C1 segment of cervical spinal cord (tissue), 14 donors: ENCODE results near the gene JMJD6.
A peak's percentile ranks its signal among the peaks of the same experiment; 100 is the strongest.

Experiments
- DNase-seq, 14 donors: peaks; one replicate each; lab custom pipeline; 2025; lab: John Stamatoyannopoulos, UW

The JMJD6 gene

DNA sequence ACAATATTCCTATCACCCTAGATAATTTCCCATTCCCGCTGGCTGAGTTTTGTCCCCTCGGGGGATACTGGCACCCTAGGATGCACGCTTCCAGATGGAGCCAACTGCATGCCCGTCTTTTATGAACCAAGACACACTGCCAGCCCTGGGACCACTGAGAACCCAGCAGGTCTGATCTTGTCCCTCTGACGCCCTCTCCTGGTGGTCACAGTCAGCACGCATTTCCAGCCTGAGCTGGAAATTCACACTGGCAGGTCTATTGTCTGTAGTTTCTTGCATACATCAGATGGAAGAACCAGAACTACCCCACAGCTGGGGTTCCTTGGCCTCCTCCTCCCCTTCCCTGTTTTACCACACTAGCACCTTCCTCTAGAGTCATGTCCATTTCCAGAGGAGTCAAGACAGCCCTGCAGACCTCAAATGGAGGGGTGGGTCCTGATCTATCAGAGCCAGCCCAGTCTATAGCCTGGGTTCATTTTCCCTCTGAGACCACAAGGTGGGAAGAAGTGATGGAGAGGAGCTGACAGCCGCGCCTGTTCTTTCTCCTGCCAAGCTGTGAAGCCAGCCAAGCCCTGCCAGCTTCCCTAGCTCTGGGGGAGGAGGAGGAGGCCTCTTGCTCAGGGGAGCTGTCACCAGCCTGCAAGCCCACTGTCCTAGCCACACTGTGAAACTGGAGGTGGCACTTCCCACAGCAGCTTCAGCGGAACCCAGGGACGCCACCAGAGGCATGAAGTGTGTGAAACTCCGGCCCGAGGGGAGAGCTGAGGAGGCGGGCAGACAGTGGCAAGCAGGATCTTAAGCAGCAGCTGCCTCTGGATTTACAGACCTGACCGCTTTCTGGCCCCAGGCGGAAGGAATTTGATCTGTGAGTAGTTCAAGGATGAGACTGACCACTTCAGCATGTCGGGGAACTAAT is 44.9 kb downstream of the JMJD6 start:
- peak in 10 of 14 donors; percentile 17 to 62 (median 30) for DNase-seq

DNA sequence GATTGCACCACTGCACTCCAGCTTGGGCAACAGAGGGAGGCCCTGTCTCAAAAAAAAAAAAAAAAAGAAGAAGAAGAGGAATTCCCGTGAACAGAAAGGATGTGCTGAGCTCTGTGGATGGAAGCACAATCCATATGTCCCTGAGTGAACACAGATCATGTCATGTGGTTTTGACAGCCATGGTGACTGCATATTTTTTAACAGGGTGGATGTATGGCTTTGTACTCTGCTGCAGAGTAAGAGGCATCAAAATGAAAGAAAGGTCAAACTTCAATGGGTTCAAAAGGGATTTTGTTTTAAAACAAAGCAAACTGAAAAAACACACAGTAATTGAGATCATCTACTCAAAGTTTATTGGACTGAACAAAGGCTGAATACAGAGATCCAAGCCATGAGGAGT is 47.2 kb downstream of the JMJD6 start:
- no peak for DNase-seq

DNA sequence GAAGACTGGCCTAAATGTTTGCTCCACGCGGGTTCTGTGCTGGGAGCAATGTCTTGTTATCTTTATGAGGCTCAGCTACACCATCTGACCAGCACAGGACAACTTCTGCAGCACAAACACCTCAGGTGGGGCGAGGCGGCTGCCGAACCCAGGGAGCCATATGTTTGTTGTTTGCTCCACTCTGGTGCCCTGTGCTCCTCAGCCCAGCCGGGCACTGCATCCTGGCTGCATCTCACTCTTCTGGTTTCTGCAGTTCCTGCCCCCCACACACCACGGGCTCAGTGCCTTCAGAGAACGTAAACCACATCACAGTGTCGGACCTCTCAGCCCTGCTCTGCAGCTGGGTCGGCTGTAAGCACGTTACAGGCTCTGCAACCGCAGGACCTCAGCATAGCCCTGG is 48.1 kb downstream of the JMJD6 start:
- peak in 1 of 14 donors; percentile 62 for DNase-seq

DNA sequence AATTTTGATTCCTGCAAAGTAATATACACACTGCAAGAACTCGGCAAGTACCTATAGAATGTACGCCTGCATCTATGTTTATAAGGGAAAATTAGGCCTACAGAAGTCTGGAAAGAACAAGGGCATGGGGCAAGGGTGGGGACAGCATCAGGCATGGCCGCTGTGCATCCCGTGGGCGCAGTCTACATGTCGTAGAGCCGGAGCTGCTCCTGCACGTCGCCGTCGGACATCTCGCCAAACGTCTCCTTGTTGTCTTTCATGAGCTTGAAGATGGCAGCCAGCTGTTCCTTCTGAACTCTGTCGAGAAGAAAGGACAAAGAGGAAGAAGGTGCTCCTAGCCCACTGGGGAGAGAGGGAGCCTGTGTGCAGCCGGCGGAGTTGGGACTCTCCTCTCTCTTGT is 49.0 kb downstream of the JMJD6 start:
- no peak for DNase-seq

DNA sequence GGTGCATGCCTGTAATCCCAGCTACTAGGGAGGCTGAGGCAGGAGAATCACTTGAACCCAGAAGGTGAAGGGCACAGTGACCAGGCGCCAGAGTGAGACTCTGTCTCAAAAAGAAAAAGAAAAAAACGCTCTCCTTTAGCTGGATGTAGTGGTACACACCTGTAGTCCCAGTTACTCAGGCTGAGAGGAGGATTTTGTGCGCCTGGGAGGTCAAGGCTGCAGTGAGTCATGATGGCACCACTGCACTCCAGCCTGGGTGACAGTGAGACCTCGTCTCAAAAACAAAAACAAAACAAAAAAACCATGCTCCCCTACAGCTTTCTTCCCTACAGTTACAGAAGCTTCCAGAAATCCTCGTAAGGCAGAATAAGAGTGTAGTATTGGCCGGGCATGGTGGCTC is 49.8 kb downstream of the JMJD6 start:
- no peak for DNase-seq

DNA sequence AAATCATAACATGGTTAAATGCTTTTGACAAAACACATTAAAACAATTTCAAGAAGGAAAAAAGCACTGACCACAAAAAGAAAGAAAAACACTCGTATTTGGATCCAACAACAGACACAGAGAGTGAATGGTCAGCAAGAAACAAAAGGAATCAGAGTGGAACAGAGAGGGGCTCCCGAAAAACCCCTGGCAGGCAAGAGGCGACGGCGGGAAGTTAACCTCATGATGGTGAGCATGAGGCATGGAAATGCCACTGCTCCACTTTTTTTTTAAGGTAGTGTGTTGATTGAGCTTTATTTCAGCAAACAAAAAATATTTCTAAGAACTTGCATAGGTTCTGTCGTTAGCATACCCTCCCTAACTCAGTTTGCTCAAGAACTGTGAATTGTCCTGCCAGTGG is 50.8 kb downstream of the JMJD6 start:
- DNase-seq = no peak

DNA sequence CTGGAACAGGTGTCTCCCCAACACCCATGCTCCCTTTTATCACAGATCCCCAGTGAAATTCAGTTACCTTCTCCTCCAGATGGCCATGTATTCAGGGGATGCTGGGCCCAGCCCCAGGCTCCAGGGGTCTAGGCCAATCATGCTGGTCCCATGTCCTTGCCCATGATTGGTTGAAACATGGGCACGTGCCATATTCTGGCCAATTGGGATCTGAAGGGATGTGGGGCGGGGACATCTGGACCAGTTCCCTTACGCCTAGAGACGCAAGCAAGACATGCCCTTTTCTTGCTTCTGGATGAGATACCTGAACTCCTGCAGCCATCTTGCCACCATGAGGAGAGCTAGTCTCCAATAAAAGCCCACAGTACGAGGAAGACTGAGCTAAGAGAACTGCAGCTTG is 51.8 kb downstream of the JMJD6 start:
- DNase-seq = no peak

DNA sequence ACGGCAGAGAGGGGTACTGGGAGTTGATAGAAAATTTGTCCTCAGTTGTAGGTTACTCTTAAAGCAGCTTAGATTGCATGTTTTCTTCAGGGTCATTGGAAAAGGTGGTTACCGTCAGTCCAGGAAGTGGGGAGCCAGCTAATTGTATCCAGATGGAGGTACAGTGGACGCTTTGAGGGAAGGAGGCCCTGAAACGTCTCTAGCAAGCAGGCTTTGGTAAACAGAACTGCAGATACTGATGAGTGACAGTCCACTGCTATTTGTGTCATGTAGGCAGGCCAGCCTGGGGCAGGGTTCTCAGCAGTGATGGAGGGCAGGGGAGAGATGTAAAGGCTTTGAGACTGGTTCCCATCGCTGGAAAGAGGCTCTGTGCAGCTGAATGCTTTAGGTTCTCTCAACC is 52.7 kb downstream of the JMJD6 start:
- DNase-seq = no peak

DNA sequence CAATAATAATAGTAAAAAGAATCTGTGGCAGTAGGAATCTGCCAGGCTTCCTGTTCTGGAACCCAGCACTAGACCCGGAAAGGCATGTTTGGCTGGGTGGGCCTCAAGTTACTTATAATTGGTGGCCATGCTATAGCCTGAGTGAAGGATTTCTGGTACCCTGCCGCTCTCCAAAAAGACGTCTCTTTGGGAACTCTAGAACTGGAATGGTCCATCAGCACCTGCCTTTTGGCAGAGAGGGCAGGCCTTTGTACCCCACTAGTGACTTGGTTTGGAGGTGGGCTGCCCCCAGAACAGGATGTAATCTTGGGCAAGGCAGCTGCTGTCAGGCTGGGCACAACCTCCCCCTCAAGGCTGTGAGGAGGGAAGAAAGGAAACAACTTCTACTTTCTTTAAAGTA is 53.5 kb downstream of the JMJD6 start:
- no peak for DNase-seq

DNA sequence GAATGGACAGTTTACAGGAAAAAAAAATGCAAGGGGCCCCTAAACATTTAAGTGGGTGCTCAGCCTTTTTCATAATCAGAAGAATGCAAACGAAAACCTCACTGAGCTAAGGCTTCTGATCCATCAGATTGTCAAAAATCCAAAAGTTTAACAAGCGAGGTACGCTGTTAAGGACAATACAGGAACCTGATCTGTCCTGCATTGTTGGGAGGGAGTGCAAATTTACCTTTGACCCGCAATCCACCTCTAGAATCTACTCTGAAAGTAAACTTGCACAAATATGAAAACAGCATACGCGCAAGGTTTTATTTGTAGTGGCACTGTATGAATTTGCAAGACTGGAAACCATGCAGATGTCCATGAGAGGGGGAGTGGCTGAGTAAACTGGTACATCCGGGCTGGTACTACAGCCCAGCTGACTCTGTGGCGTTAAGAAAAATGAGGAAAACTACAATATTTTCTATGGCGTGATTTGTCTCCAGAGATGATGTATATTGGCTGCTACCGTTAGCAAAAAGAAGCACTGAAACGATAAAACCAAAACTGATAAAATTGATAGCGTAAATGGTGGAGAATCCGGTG is 54.0 kb downstream of the JMJD6 start:
- no peak for DNase-seq

DNA sequence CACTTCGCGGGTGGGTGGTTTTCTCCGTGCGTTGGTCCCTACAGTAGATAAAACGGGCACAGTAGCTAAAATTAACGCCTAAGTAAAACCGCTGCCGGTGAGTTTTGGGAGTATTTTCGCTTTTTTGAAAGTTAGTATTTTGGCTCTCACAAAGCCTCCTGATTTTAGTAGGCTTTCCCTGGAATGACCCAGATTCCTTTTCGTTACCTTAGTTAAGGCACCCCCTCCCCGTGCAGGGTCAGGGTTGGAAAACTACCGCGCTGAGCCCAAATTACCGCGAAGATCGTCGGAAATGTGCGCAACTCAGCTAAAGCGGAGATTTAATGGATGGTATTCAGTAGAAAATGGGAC is 54.5 kb downstream of the JMJD6 start:
- DNase-seq = no peak

DNA sequence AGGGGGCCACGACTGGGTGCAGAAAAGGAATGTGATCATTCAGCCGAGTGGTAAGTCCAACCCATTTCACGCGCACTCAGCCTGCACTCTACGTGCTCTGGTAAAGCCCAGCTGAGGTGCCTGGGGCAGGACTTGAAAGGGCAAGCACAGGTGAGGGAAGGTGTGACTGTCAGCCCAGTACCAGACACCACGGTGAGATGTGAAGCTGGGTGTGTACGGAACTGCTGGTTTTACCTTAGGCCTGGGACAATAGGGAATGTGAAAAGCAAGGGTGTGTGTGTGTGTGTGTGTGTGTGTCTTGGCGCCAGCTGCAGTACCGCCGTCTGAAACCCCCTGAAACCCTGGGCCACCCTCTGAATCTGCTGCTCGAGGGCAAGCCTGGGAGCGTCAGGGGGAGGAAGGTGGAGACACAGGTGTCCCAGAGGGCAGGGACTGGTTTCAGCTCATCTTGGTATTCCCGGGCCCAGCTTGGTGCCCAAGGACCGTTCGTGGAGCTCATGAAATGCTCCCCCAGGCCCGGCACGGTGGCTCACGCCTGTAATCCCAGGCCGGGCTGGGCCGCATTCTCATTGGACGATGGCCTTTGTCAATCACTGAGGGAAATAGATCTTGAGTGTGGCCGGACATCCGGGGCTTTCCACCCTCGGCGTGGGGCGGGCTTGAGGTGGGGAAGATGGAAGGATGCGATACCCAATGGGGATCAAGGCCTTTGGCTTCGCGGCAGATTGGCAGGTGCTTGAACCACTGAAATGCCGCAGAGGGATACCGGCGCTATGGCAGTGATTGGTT is 55.1 kb downstream of the JMJD6 start:
- DNase-seq = peak; percentile 93 to 100 (median 99)

DNA sequence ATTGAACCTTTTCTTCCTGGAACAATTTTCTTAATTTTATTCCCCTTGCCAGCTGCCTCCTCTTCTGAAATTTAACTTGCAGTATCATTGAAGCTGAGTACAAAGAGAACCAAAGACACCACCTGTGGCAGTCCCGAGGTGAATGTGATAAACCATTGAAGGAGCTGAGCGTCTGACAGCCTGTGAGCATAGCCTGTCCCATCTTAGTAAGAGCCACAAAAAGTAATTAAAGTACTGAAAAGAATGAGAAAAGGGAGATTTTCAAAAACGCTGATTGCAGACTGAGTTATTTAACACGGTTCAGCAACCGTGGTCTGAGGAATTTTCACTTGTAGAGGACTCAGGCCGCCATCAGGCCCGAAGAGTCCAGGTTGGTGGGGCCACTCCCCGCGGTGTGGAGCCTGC is 55.7 kb downstream of the JMJD6 start:
- no peak for DNase-seq

DNA sequence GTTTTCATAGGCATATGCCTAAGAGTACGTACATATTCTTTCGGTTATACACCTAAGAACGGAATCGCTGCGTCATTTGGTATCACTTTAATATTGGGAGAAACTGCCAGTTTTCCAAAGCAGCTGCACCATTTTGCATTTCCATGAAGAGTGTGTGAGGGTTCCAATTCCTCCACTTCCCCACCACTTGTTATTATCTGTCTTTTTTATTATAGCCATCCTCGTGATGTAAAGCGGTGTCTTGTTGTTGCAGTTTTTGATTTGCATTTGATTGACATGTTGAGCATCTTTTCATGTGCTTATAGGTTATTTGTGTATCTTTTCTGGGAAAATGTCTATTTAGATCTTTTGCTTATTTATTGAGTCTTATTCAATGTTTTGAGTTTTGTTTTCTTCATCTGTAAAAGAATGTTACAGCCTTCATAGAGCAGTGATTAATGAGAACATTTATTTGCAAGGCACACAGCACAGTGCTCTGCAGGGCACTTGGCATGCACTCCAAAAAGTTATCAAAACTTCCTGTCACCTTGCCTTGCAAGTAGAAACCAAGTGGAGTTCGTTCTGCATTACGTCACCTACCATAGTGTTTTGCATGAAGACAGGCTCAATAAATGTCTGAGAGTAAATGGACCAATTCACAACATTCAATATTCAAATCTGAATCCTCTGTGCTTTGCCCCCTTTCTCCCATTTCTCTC is 56.2 kb downstream of the JMJD6 start:
- no peak for DNase-seq
